CD4-positive, CD25-positive, alpha-beta regulatory T cell (primary cell): ENCODE data around the gene ZFHX3. TPM values are rescaled to one million over a fixed set of nuclear protein-coding genes. Genes with fewer than 3 reads are reported as not detected.

Experiments
- ATAC-seq, 2 donors: fragments of 150-1000 bp; cut with Tn5 transposase; one replicate each; pipeline ENCODE4 v1.10.0; 2021; ENCODE audit warnings: low read depth in 2 of 2, moderate number of reproducible peaks in 2 of 2, moderate library complexity in 1 of 2
- DNase-seq, 3 donors: peaks; one replicate each; pipeline versions ENCODE4 v3.0.0 to v3.0.0-alpha.2; 2012 to 2022; ENCODE audit warnings: mixed read lengths in 1 of 3
- H3K27ac ChIP-seq: one replicate; pipeline ENCODE4 v1.7.0; 2013; ENCODE audit warnings: mild to moderate bottlenecking, low read length; ENCODE audit not compliant: insufficient read depth, poor library complexity, severe bottlenecking
- H3K27me3 ChIP-seq: one replicate; pipeline ENCODE4 v1.7.0; 2013; ENCODE audit warnings: low read length; ENCODE audit not compliant: control insufficient read depth, insufficient read depth
- H3K36me3 ChIP-seq: one replicate; pipeline ENCODE4 v1.7.0; 2013; ENCODE audit warnings: mild to moderate bottlenecking, low read length, moderate library complexity; ENCODE audit not compliant: control insufficient read depth, insufficient read depth
- H3K4me1 ChIP-seq: 2 replicates; pipeline ENCODE4 v1.7.0; 2013; ENCODE audit warnings: mild to moderate bottlenecking, low read length; ENCODE audit not compliant: insufficient read depth, control insufficient read depth, poor library complexity, severe bottlenecking
- H3K4me3 ChIP-seq: one replicate; pipeline ENCODE4 v1.7.0; 2013; ENCODE audit warnings: low read depth, mild to moderate bottlenecking, low read length, moderate library complexity
- H3K9me3 ChIP-seq, 2 experiments: 1 replicate in 1 of 2; 2 replicates in 1 of 2; pipeline ENCODE4 v1.7.0; 2013; ENCODE audit warnings: low read length in 2 of 2, mild to moderate bottlenecking in 1 of 2, moderate library complexity in 1 of 2; ENCODE audit not compliant: control insufficient read depth in 2 of 2
- H3K27ac Mint-ChIP-seq, 3 donors: one replicate each; pipeline ENCODE4 v1.8.0; 2020 to 2022; ENCODE audit warnings: mild to moderate bottlenecking in 3 of 3, mixed read lengths in 3 of 3, moderate library complexity in 2 of 3
- H3K27me3 Mint-ChIP-seq: one replicate; pipeline ENCODE4 v1.8.0; 2022; ENCODE audit warnings: mild to moderate bottlenecking, mixed read lengths
- H3K36me3 Mint-ChIP-seq: one replicate; pipeline ENCODE4 v1.8.0; 2020; ENCODE audit warnings: mixed read lengths
- H3K4me1 Mint-ChIP-seq, 4 donors: one replicate each; pipeline ENCODE4 v1.8.0; 2020 to 2022; ENCODE audit warnings: mixed read lengths in 4 of 4, mild to moderate bottlenecking in 1 of 4
- H3K4me3 Mint-ChIP-seq, 4 donors: one replicate each; pipeline ENCODE4 v1.8.0; 2020 to 2022; ENCODE audit warnings: mild to moderate bottlenecking in 4 of 4, mixed read lengths in 4 of 4, moderate library complexity in 3 of 4
- H3K9me3 Mint-ChIP-seq, 7 donors: one replicate each; pipeline ENCODE4 v1.8.0; 2020 to 2022; ENCODE audit warnings: mixed read lengths in 7 of 7, mild to moderate bottlenecking in 3 of 7, moderate library complexity in 2 of 7
- polyA plus RNA-seq, 4 donors: library from polyadenylated mRNA; unstranded; fragments of 300-500 nt; fragmentation: Illumina TruSeq; gene quantifications; one replicate each; pipeline ENCODE4 v1.2.3, GENCODE V29; 2021
- total RNA-seq: library from RNA; stranded (reverse); gene quantifications from one replicate; pipeline ENCODE4 v1.2.3, GENCODE V29; 2022

The ZFHX3 gene
- total and polyA plus RNA-seq, 5 donors from 2014 or later, result 0.01 to 0.94 (median 0.03) TPM; not detected in 1

GRCh38 chr16:72975809-72976437 lies 72.0 kb downstream of the ZFHX3 start:
- Mint-ChIP-seq H3K27me3 (no peaks in the 10 kb centered on the region), H3K4me3 (no peak overlapping the region), H3K9me3 (no peaks in the 10 kb centered on the region), H3K4me1 (no peaks in the 10 kb centered on the region), H3K36me3 (no peaks in the 10 kb centered on the region), H3K27ac (no peak overlapping the region)
- no peaks in the 10 kb centered on the region for H3K9me3 ChIP-seq
- no peak overlapping the region for H3K4me3 ChIP-seq
- no peak overlapping the region for H3K27ac ChIP-seq
- DNase-seq (no peak), ATAC-seq (no peak)
- H3K36me3 ChIP-seq, result no peaks in the 10 kb centered on the region
- no peaks in the 10 kb centered on the region for H3K27me3 ChIP-seq
- no peaks in the 10 kb centered on the region for H3K4me1 ChIP-seq

- Mint-ChIP-seq H3K36me3 (no peaks in the 10 kb centered on the region), H3K4me1 (no peaks in the 10 kb centered on the region), H3K27ac (no peak overlapping the region), H3K9me3 (no peaks in the 10 kb centered on the region), H3K27me3 (no peaks in the 10 kb centered on the region), H3K4me3 (no peak overlapping the region)
- DNase-seq (no peak), ATAC-seq (no peak)
- Histone ChIP-seq H3K27ac (no peak overlapping the region), H3K9me3 (no peaks in the 10 kb centered on the region), H3K27me3 (no peaks in the 10 kb centered on the region), H3K4me1 (no peaks in the 10 kb centered on the region), H3K36me3 (no peaks in the 10 kb centered on the region), H3K4me3 (no peak overlapping the region)
These were observed 73.7 kb downstream of the ZFHX3 start for GRCh38 chr16:72974142-72974769.

- Mint-ChIP-seq H3K27ac (no peak overlapping the region), H3K36me3 (no peaks in the 10 kb centered on the region), H3K4me1 (no peaks in the 10 kb centered on the region), H3K4me3 (no peak overlapping the region), H3K9me3 (no peaks in the 10 kb centered on the region), H3K27me3 (no peaks in the 10 kb centered on the region)
- Histone ChIP-seq H3K4me1 (no peaks in the 10 kb centered on the region), H3K27me3 (no peaks in the 10 kb centered on the region), H3K27ac (no peak overlapping the region), H3K36me3 (no peaks in the 10 kb centered on the region), H3K9me3 (no peaks in the 10 kb centered on the region), H3K4me3 (no peak overlapping the region)
- ATAC-seq (no peak), DNase-seq (no peak)
These were observed 74.9 kb downstream of the ZFHX3 start for GRCh38 chr16:72972878-72973571.

GRCh38 chr16:72971370-72971769 lies 76.6 kb downstream of the ZFHX3 start:
- H3K4me1 ChIP-seq, result no peaks in the 10 kb centered on the region
- ATAC-seq (no peak), DNase-seq (no peak)
- no peaks in the 10 kb centered on the region for H3K27me3 Mint-ChIP-seq
- no peak overlapping the region for H3K4me3 Mint-ChIP-seq
- H3K4me3 ChIP-seq, result no peak overlapping the region
- no peak overlapping the region for H3K27ac Mint-ChIP-seq
- no peaks in the 10 kb centered on the region for H3K9me3 ChIP-seq
- no peaks in the 10 kb centered on the region for H3K9me3 Mint-ChIP-seq
- no peaks in the 10 kb centered on the region for H3K36me3 Mint-ChIP-seq
- H3K4me1 Mint-ChIP-seq, result no peaks in the 10 kb centered on the region
- no peaks in the 10 kb centered on the region for H3K36me3 ChIP-seq
- H3K27me3 ChIP-seq, result no peaks in the 10 kb centered on the region
- no peak overlapping the region for H3K27ac ChIP-seq

- Histone ChIP-seq H3K27me3 (no peaks in the 10 kb centered on the region), H3K4me1 (no peaks in the 10 kb centered on the region), H3K36me3 (no peaks in the 10 kb centered on the region), H3K4me3 (no peak overlapping the region), H3K27ac (no peak overlapping the region), H3K9me3 (no peaks in the 10 kb centered on the region)
- Mint-ChIP-seq H3K27me3 (no peaks in the 10 kb centered on the region), H3K27ac (no peak overlapping the region), H3K36me3 (no peaks in the 10 kb centered on the region), H3K9me3 (no peaks in the 10 kb centered on the region), H3K4me3 (no peak overlapping the region), H3K4me1 (no peaks in the 10 kb centered on the region)
- ATAC-seq, result no peak
- no peak for DNase-seq
These were observed 77.3 kb downstream of the ZFHX3 start for GRCh38 chr16:72970656-72971055.

GRCh38 chr16:72969812-72970211 lies 78.1 kb downstream of the ZFHX3 start:
- Mint-ChIP-seq H3K4me1 (no peaks in the 10 kb centered on the region), H3K4me3 (no peak overlapping the region), H3K9me3 (no peaks in the 10 kb centered on the region), H3K27me3 (no peaks in the 10 kb centered on the region), H3K27ac (no peak overlapping the region), H3K36me3 (no peaks in the 10 kb centered on the region)
- Histone ChIP-seq H3K27ac (no peak overlapping the region), H3K4me1 (no peaks in the 10 kb centered on the region), H3K27me3 (no peaks in the 10 kb centered on the region), H3K4me3 (no peak overlapping the region), H3K9me3 (no peaks in the 10 kb centered on the region), H3K36me3 (no peaks in the 10 kb centered on the region)
- ATAC-seq (no peak), DNase-seq (no peak)

GRCh38 chr16:72969146-72969545 lies 78.8 kb downstream of the ZFHX3 start:
- Histone ChIP-seq H3K4me1 (no peaks in the 10 kb centered on the region), H3K4me3 (no peak overlapping the region), H3K9me3 (no peaks in the 10 kb centered on the region), H3K27me3 (no peaks in the 10 kb centered on the region), H3K27ac (no peak overlapping the region), H3K36me3 (no peaks in the 10 kb centered on the region)
- Mint-ChIP-seq H3K36me3 (no peaks in the 10 kb centered on the region), H3K27me3 (no peaks in the 10 kb centered on the region), H3K4me1 (no peaks in the 10 kb centered on the region), H3K9me3 (no peaks in the 10 kb centered on the region), H3K27ac (no peak overlapping the region), H3K4me3 (no peak overlapping the region)
- ATAC-seq, result no peak
- DNase-seq, result no peak

- no peak overlapping the region for H3K4me3 Mint-ChIP-seq
These were observed 80.0 kb downstream of the ZFHX3 start for GRCh38 chr16:72967941-72968340.

More at GRCh38 chr16:72967941-72968340, 80.0 kb downstream of the ZFHX3 start:
- Mint-ChIP-seq H3K4me1 (no peaks in the 10 kb centered on the region), H3K9me3 (no peaks in the 10 kb centered on the region), H3K27ac (no peak overlapping the region), H3K27me3 (no peaks in the 10 kb centered on the region), H3K36me3 (no peaks in the 10 kb centered on the region)
- H3K4me1 ChIP-seq, result no peaks in the 10 kb centered on the region
- no peak for ATAC-seq
- H3K27me3 ChIP-seq, result no peaks in the 10 kb centered on the region
- no peaks in the 10 kb centered on the region for H3K9me3 ChIP-seq
- H3K4me3 ChIP-seq, result no peak overlapping the region
- DNase-seq, result no peak
- no peaks in the 10 kb centered on the region for H3K36me3 ChIP-seq
- H3K27ac ChIP-seq, result no peak overlapping the region
